Thoracic aorta (tissue), 2 donors: ENCODE results near the gene TRIO. TPM values are rescaled to one million over a fixed set of nuclear protein-coding genes. Genes with fewer than 3 reads are reported as not detected.

Experiments used
- ATAC-seq: fragments of 150-250 bp; one replicate; pipeline ENCODE4 v1.8.0; 2017; ENCODE audit warnings: low read depth; ENCODE audit not compliant: insufficient number of reproducible peaks, low FRiP score
- DNase-seq: peaks from one replicate; pipeline ENCODE4 v3.0.0-alpha.2; 2020; ENCODE audit warnings: low spot score
- H3K27ac ChIP-seq, 2 donors: fragments of 200-600 bp; sonication (generic); 1 replicate in 1 of 2; 2 replicates in 1 of 2; pipeline ENCODE4 v1.5.1; 2016; ENCODE audit warnings: mild to moderate bottlenecking in 2 of 2, moderate library complexity in 2 of 2
- H3K27me3 ChIP-seq: fragments of 200-600 bp; sonication (generic); replicated peaks from 2 replicates; pipeline ENCODE4 v1.6.0; 2016; ENCODE audit warnings: mild to moderate bottlenecking; ENCODE audit not compliant: insufficient read depth
- H3K36me3 ChIP-seq: fragments of 200-600 bp; sonication (generic); one replicate; pipeline ENCODE4 v1.5.1; 2016
- H3K4me1 ChIP-seq, 2 donors: fragments of 200-600 bp; sonication (generic); 1 replicate in 1 of 2; 2 replicates in 1 of 2; pipeline versions ENCODE4 v1.5.1 to v1.6.0; 2016; ENCODE audit warnings: low read depth in 2 of 2, mild to moderate bottlenecking in 1 of 2; ENCODE audit not compliant: control insufficient read depth in 1 of 2
- H3K4me3 ChIP-seq: fragments of 200-600 bp; sonication (generic); 2 replicates; pipeline ENCODE4 v1.5.1; 2016; ENCODE audit warnings: mild to moderate bottlenecking
- H3K9me3 ChIP-seq: fragments of 200-600 bp; sonication (generic); 2 replicates; pipeline ENCODE4 v1.5.1; 2016
- CTCF ChIP-seq: fragments of 200-600 bp; sonication (generic); IDR thresholded peaks from one replicate; pipeline ENCODE4 v1.5.1; 2019; ENCODE audit warnings: antibody characterized with exemption
- total RNA-seq, 2 donors: library from RNA; depleted of rRNA; stranded (reverse); fragments of >200 nt; gene quantifications; one replicate each; pipeline versions ENCODE4 v1.1.0 to v1.2.3, GENCODE V29; 2016

TRIO gene
- total RNA-seq, 2 donors from 2014 or later = 219 to 300 TPM

- no peaks in the 10 kb centered on the region for H3K9me3 ChIP-seq
- H3K36me3 ChIP-seq = no peaks in the 10 kb centered on the region
- no peak overlapping the region for H3K4me3 ChIP-seq
- no peaks in the 10 kb centered on the region for H3K27me3 ChIP-seq
- no peak for TF ChIP-seq CTCF
- DNase-seq (no peak), ATAC-seq (no peak)
- no peak overlapping the region for H3K27ac ChIP-seq
- peaks cover 2 to 21% of the 10 kb centered on the region in 2 donors for H3K4me1 ChIP-seq
These were observed 86.0 kb downstream of the TRIO start for GRCh38 chr5:14229181-14229580.

GRCh38 chr5:14229734-14230133, 86.6 kb downstream of the TRIO start:
- DNase-seq (no peak), ATAC-seq (no peak)
- H3K4me3 ChIP-seq = no peak overlapping the region
- no peaks in the 10 kb centered on the region for H3K36me3 ChIP-seq
- no peak for TF ChIP-seq CTCF
- no peaks in the 10 kb centered on the region for H3K9me3 ChIP-seq
- H3K4me1 ChIP-seq = peaks cover 3 to 23% of the 10 kb centered on the region in 2 donors
- H3K27ac ChIP-seq = no peak overlapping the region
- H3K27me3 ChIP-seq = no peaks in the 10 kb centered on the region

- no peak overlapping the region for H3K4me3 ChIP-seq
- no peak for ATAC-seq
- no peaks in the 10 kb centered on the region for H3K36me3 ChIP-seq
- DNase-seq = no peak
- H3K4me1 ChIP-seq = peaks cover 3 to 25% of the 10 kb centered on the region in 2 donors
- no peak overlapping the region for H3K27ac ChIP-seq
- no peaks in the 10 kb centered on the region for H3K27me3 ChIP-seq
- H3K9me3 ChIP-seq = no peaks in the 10 kb centered on the region
- no peak for TF ChIP-seq CTCF
These were observed 88.0 kb downstream of the TRIO start for GRCh38 chr5:14231156-14231555.

GRCh38 chr5:14231890-14232289, 88.7 kb downstream of the TRIO start:
- H3K4me3 ChIP-seq = no peak overlapping the region
- no peak overlapping the region for H3K27ac ChIP-seq
- no peaks in the 10 kb centered on the region for H3K27me3 ChIP-seq
- peaks cover 3 to 18% of the 10 kb centered on the region in 2 donors for H3K4me1 ChIP-seq
- ATAC-seq (no peak), DNase-seq (no peak)
- no peaks in the 10 kb centered on the region for H3K36me3 ChIP-seq
- H3K9me3 ChIP-seq = no peaks in the 10 kb centered on the region
- TF ChIP-seq CTCF = no peak

GRCh38 chr5:14234204-14234603, 91.1 kb downstream of the TRIO start:
- Histone ChIP-seq H3K36me3 (no peaks in the 10 kb centered on the region), H3K4me3 (no peak overlapping the region), H3K9me3 (no peaks in the 10 kb centered on the region), H3K4me1 (peaks cover 14 to 28% of the 10 kb centered on the region in 2 donors), H3K27ac (no peak overlapping the region), H3K27me3 (no peaks in the 10 kb centered on the region)
- ATAC-seq (no peak), DNase-seq (no peak)
- TF ChIP-seq CTCF = no peak
